ENCODE data around the gene PUM1. TPM values are rescaled to one million over a fixed set of nuclear protein-coding genes. Genes with fewer than 3 reads are reported as not detected.
"Not testable (repeated sequence)": the region's sequence is repeated elsewhere in the genome, so short reads cannot be mapped to it uniquely, and the experiment has no call there.

The PUM1 gene
- total and polyA plus RNA-seq, 9 donors: 36.3 to 125 (median 112) TPM

- no peak overlapping the region for H3K4me3 ChIP-seq
- 63 to 73% (median 72%) methylated on average over 2 of the region's 2 CpGs for WGBS, 3 donors
- intact Hi-C loops (cut with DNase I): loop anchor here in 1 of 4 donors (10.0 kb wide), 1 partner anchor 49 kb away; no protein-coding TSS in a partner anchor
- H3K27me3 ChIP-seq: no peaks in the 10 kb centered on the region
- no peak overlapping the region for H3K27ac ChIP-seq
- peaks cover 10% of the 10 kb centered on the region for H3K4me1 ChIP-seq (ENCODE audit: insufficient read depth)
- TF ChIP-seq EP300 (IDR thresholded peaks at IDR 0.05) (no peak), POLR2A (IDR thresholded peaks at IDR 0.05) (no peak)
- TF ChIP-seq, protein P1, sequence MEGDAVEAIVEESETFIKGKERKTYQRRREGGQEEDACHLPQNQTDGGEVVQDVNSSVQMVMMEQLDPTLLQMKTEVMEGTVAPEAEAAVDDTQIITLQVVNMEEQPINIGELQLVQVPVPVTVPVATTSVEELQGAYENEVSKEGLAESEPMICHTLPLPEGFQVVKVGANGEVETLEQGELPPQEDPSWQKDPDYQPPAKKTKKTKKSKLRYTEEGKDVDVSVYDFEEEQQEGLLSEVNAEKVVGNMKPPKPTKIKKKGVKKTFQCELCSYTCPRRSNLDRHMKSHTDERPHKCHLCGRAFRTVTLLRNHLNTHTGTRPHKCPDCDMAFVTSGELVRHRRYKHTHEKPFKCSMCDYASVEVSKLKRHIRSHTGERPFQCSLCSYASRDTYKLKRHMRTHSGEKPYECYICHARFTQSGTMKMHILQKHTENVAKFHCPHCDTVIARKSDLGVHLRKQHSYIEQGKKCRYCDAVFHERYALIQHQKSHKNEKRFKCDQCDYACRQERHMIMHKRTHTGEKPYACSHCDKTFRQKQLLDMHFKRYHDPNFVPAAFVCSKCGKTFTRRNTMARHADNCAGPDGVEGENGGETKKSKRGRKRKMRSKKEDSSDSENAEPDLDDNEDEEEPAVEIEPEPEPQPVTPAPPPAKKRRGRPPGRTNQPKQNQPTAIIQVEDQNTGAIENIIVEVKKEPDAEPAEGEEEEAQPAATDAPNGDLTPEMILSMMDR (IDR thresholded peaks at IDR 0.05): no peak
- H3K36me3 ChIP-seq: no peaks in the 10 kb centered on the region
- DNase-seq: no peak
- H3K9me3 ChIP-seq: no peaks in the 10 kb centered on the region
Observed at GRCh38 chr1:31043631-31044030, 21.9 kb downstream of the PUM1 start.

DNA sequence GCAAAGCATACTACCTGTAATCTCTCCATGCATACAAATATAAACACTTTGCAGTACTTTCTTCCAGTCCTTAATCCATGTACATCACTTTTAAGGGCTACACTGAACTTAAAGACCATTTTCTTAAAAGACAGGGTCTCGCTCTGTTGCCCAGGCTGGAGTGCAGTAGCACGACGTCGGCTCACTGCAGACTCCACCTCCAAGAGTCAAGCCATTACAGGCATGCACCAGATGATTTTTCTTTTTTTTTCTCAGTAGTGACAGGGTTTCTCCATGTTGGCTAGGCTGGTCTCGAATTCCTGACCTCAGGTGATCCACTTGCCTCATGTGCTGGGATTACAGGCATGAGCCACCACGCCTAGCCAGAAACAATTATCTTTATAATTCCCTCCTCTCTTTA, 22.9 kb downstream of the PUM1 start:
- Histone ChIP-seq H3K36me3 (no peaks in the 10 kb centered on the region), H3K4me1 (ENCODE audit: insufficient read depth) (peaks cover 10% of the 10 kb centered on the region), H3K27me3 (no peaks in the 10 kb centered on the region), H3K4me3 (no peak overlapping the region), H3K9me3 (no peaks in the 10 kb centered on the region), H3K27ac (no peak overlapping the region)
- WGBS, 3 donors: 88 to 93% (median 89%) methylated on average over 6 of the region's 6 CpGs
- no peak for DNase-seq
- intact Hi-C loops (cut with DNase I): loop anchor here in 1 of 4 donors (10.0 kb wide), 1 partner anchor 48 kb away; no protein-coding TSS in a partner anchor
- TF ChIP-seq EP300 (IDR thresholded peaks at IDR 0.05) (no peak), POLR2A (IDR thresholded peaks at IDR 0.05) (no peak)
- TF ChIP-seq, protein P1 (IDR thresholded peaks at IDR 0.05): no peak

GRCh38 chr1:31041529-31041928, 24.0 kb downstream of the PUM1 start:
- H3K4me1 ChIP-seq (ENCODE audit: insufficient read depth): peaks cover 5% of the 10 kb centered on the region
- H3K4me3 ChIP-seq: no peak overlapping the region
- no peaks in the 10 kb centered on the region for H3K9me3 ChIP-seq
- no peaks in the 10 kb centered on the region for H3K27me3 ChIP-seq
- TF ChIP-seq, protein P1 (IDR thresholded peaks at IDR 0.05): no peak
- TF ChIP-seq EP300 (IDR thresholded peaks at IDR 0.05) (no peak), POLR2A (IDR thresholded peaks at IDR 0.05) (no peak)
- intact Hi-C loops (cut with DNase I): loop anchor here in 1 of 4 donors (10.0 kb wide), 1 partner anchor 47 kb away; no protein-coding TSS in a partner anchor
- H3K27ac ChIP-seq: no peak overlapping the region
- DNase-seq: no peak
- no peaks in the 10 kb centered on the region for H3K36me3 ChIP-seq

GRCh38 chr1:31040038-31040437, 25.5 kb downstream of the PUM1 start:
- no peak for DNase-seq
- Histone ChIP-seq H3K27ac (no peak overlapping the region), H3K4me1 (ENCODE audit: insufficient read depth) (peaks cover 5% of the 10 kb centered on the region), H3K27me3 (no peaks in the 10 kb centered on the region), H3K36me3 (no peaks in the 10 kb centered on the region), H3K9me3 (no peaks in the 10 kb centered on the region), H3K4me3 (no peak overlapping the region)
- intact Hi-C loops (cut with DNase I): loop anchor here in 1 of 4 donors (10.0 kb wide), 1 partner anchor 45 kb away; no protein-coding TSS in a partner anchor
- TF ChIP-seq EP300 (IDR thresholded peaks at IDR 0.05) (no peak), POLR2A (IDR thresholded peaks at IDR 0.05) (no peak)
- TF ChIP-seq, protein P1 (IDR thresholded peaks at IDR 0.05): no peak
- WGBS, 3 donors: 35 to 52% (median 42%) methylated on average over 3 of the region's 3 CpGs

DNA sequence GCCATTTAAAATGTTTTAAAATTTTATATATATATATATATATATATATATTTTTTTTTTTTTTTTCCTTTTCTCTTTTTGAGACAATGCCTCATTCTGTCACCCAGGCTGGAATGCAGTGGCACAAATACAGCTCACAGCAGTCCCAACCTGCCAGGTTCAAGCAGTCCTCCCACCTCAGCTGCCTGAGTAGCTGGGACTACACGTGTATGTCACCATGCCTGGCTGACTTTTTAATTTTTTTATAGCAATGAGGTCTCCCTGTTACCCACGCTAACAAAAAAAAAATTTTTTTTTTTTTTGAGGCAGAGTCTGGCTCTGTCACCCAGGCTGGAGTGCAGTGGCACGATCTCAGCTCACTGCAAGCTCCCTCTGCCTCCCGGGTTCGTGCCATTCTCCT, 26.6 kb downstream of the PUM1 start:
- H3K27ac ChIP-seq; H3K4me1 ChIP-seq (ENCODE audit: insufficient read depth); H3K4me3 ChIP-seq; H3K27me3 ChIP-seq; H3K36me3 ChIP-seq; DNase-seq; H3K9me3 ChIP-seq; intact Hi-C loops (cut with DNase I): not testable (repeated sequence)
- WGBS, 3 donors: 76 to 88% (median 78%) methylated on average over 5 of the region's 5 CpGs
